ENCODE results near the gene NDP.

NDP gene

DNA sequence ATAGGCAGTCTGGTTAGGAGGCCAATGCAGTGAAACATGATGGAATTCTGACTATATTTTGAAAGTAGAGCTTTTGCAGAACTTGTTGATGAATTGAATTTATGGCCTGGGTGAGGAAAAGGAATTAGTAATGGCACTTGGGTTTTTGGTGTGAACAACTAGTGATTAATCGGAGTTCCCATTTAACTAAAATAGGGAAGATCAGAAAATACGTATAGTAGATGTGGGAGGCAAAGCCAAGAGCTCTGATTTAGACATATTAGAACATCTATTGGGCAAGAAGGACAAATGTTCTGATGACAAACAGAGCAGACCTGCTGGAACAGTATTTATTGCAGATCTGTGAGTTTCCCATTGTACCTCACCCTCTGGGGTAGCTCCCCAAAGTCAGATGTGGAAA, 12.3 kb upstream of the NDP start:
- Histone ChIP-seq H3K9ac (ENCODE audit: low read length) (no peak overlapping the region), H3K4me1 (ENCODE audit: insufficient read depth, low read length, severe bottlenecking) (no peaks in the 10 kb centered on the region), H4K20me1 (ENCODE audit: insufficient read depth, low read length) (no peaks in the 10 kb centered on the region), H3K9me3 (ENCODE audit: low read length) (no peaks in the 10 kb centered on the region), H2AFZ (ENCODE audit: low read length) (no peak overlapping the region), H3K27me3 (ENCODE audit: insufficient read depth, low read length) (no peaks in the 10 kb centered on the region), H3F3A (ENCODE audit: insufficient read depth, low read length) (no peaks in the 10 kb centered on the region), H3K79me2 (ENCODE audit: insufficient read depth, low read length) (no peaks in the 10 kb centered on the region), H3K27ac (ENCODE audit: low read depth, low read length, poor library complexity, severe bottlenecking) (no peak overlapping the region), H3K4me3 (ENCODE audit: low read depth, low read length, poor library complexity, severe bottlenecking) (no peak overlapping the region), H3K4me2 (ENCODE audit: low read length) (no peak overlapping the region), H3K36me3 (ENCODE audit: insufficient read depth, low read length) (no peaks in the 10 kb centered on the region), H3K9me2 (ENCODE audit: low read depth, low read length) (no peaks in the 10 kb centered on the region)
- no peak for TF ChIP-seq EZH2 (IDR thresholded peaks at IDR 0.05; ENCODE audit: borderline replicate concordance, low read length)
- TF ChIP-seq, protein P1, sequence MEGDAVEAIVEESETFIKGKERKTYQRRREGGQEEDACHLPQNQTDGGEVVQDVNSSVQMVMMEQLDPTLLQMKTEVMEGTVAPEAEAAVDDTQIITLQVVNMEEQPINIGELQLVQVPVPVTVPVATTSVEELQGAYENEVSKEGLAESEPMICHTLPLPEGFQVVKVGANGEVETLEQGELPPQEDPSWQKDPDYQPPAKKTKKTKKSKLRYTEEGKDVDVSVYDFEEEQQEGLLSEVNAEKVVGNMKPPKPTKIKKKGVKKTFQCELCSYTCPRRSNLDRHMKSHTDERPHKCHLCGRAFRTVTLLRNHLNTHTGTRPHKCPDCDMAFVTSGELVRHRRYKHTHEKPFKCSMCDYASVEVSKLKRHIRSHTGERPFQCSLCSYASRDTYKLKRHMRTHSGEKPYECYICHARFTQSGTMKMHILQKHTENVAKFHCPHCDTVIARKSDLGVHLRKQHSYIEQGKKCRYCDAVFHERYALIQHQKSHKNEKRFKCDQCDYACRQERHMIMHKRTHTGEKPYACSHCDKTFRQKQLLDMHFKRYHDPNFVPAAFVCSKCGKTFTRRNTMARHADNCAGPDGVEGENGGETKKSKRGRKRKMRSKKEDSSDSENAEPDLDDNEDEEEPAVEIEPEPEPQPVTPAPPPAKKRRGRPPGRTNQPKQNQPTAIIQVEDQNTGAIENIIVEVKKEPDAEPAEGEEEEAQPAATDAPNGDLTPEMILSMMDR (IDR thresholded peaks at IDR 0.05; ENCODE audit: low read length) = no peak

DNA sequence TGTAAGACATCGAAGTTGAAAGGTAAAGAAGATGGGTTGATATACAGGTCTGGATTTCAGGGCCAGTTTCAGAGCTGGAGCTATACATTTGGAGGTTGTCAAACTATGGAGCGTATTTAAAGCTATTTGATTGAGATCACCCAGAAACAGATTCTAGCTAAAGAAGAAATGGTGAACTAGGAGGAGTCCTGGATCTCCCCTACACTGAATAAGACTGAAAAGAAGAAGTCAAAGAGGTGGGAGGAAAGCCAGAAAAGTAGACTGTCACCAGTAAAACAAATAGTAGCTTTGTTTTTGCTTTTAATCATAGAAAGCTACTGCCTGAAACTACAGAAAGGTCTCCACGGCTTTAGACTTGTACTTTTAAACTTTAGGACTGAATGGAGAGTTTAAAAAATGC, 5.0 kb upstream of the NDP start:
- Histone ChIP-seq H3K27me3 (ENCODE audit: insufficient read depth, low read length) (no peaks in the 10 kb centered on the region), H3F3A (ENCODE audit: insufficient read depth, low read length) (no peaks in the 10 kb centered on the region), H3K4me1 (ENCODE audit: insufficient read depth, low read length, severe bottlenecking) (no peaks in the 10 kb centered on the region), H3K36me3 (ENCODE audit: insufficient read depth, low read length) (no peaks in the 10 kb centered on the region), H3K9me2 (ENCODE audit: low read depth, low read length) (no peaks in the 10 kb centered on the region), H4K20me1 (ENCODE audit: insufficient read depth, low read length) (no peaks in the 10 kb centered on the region), H3K4me3 (ENCODE audit: low read depth, low read length, poor library complexity, severe bottlenecking) (no peak overlapping the region), H3K79me2 (ENCODE audit: insufficient read depth, low read length) (no peaks in the 10 kb centered on the region), H3K9ac (ENCODE audit: low read length) (no peak overlapping the region), H2AFZ (ENCODE audit: low read length) (no peak overlapping the region), H3K4me2 (ENCODE audit: low read length) (no peak overlapping the region), H3K9me3 (ENCODE audit: low read length) (no peaks in the 10 kb centered on the region), H3K27ac (ENCODE audit: low read depth, low read length, poor library complexity, severe bottlenecking) (no peak overlapping the region)
- TF ChIP-seq, protein P1 (IDR thresholded peaks at IDR 0.05; ENCODE audit: low read length) = no peak
- no peak for TF ChIP-seq EZH2 (IDR thresholded peaks at IDR 0.05; ENCODE audit: borderline replicate concordance, low read length)

DNA sequence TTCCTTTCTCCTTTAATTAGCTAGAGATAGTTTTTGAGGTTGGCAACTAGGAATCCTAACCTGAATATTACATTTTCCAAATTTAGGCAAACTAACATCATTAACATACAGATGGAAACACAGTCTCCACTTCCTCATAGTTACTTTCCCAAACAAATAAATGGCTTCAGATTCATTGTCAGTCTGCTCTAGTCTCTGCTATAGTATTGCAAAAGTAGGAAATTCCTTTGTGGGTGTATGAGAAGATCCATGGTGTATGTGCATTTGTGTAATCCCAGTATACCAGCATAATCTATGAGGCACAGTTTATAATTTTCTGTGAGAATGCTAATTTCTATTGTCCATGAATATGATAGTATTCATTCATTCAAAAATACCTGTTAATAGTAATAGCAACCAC, 3.0 kb upstream of the NDP start:
- no peak overlapping the region for H3K9ac ChIP-seq (ENCODE audit: low read length)
- H3K27ac ChIP-seq (ENCODE audit: low read depth, low read length, poor library complexity, severe bottlenecking) = no peak overlapping the region
- no peak overlapping the region for H2AFZ ChIP-seq (ENCODE audit: low read length)
- H3K27me3 ChIP-seq (ENCODE audit: insufficient read depth, low read length) = no peaks in the 10 kb centered on the region
- H4K20me1 ChIP-seq (ENCODE audit: insufficient read depth, low read length) = no peaks in the 10 kb centered on the region
- H3K4me2 ChIP-seq (ENCODE audit: low read length) = no peak overlapping the region
- TF ChIP-seq, protein P1 (IDR thresholded peaks at IDR 0.05; ENCODE audit: low read length) = no peak
- no peak for TF ChIP-seq EZH2 (IDR thresholded peaks at IDR 0.05; ENCODE audit: borderline replicate concordance, low read length)
- H3K36me3 ChIP-seq (ENCODE audit: insufficient read depth, low read length) = no peaks in the 10 kb centered on the region
- H3F3A ChIP-seq (ENCODE audit: insufficient read depth, low read length) = no peaks in the 10 kb centered on the region
- no peaks in the 10 kb centered on the region for H3K9me2 ChIP-seq (ENCODE audit: low read depth, low read length)
- no peaks in the 10 kb centered on the region for H3K4me1 ChIP-seq (ENCODE audit: insufficient read depth, low read length, severe bottlenecking)
- H3K4me3 ChIP-seq (ENCODE audit: low read depth, low read length, poor library complexity, severe bottlenecking) = no peak overlapping the region
- H3K79me2 ChIP-seq (ENCODE audit: insufficient read depth, low read length) = no peaks in the 10 kb centered on the region
- no peaks in the 10 kb centered on the region for H3K9me3 ChIP-seq (ENCODE audit: low read length)
